K562 (cell line): ENCODE data around the gene DAO. TPM values are rescaled to one million over a fixed set of nuclear protein-coding genes. Genes with fewer than 3 reads are reported as not detected.

Experiments
- ATAC-seq: fragments of 200-7000 bp; cut with Tn5 transposase; 3 replicates; pipeline ENCODE4 v1.9.1; 2020; ENCODE audit warnings: moderate library complexity
- BruUV-seq: library from RNA; stranded (reverse); fragments of 400-500 nt; replicated peaks from 2 replicates; lab custom pipeline; 2021; lab: Mats Ljungman, UMichigan
- CTCF ChIA-PET: fragments of 300-600 bp; formaldehyde crosslinking; extraction: SDS; loops from one replicate; lab custom pipeline; 2021; ENCODE audit warnings: low intra/inter-chr PET ratio; lab: Yijun Ruan, JAX
- POLR2A ChIA-PET: fragments of 300-600, 350-650 bp; sonication (Branson Sonifier 250); formaldehyde crosslinking; extraction: SDS; loops from one replicate; lab custom pipeline; 2021; ENCODE audit warnings: antibody characterized with exemption, inconsistent platforms; lab: Yijun Ruan, JAX
- DNase-seq, 4 experiments: peaks; one replicate each; pipeline versions ENCODE4 v3.0.0 to v3.0.0-alpha.2; 2011 to 2018; ENCODE audit warnings: low spot score in 3 of 4, mixed read lengths in 3 of 4; ENCODE audit errors: extremely low read depth in 1 of 4
- FAIRE-seq: peaks from 2 replicates; lab custom pipeline; 2011; peaks lifted over from hg19 to GRCh38; lab: Jason Lieb, UNC
- H2AFZ ChIP-seq: 2 replicates; pipeline ENCODE4 v1.6.0; 2011; ENCODE audit warnings: low read depth, low read length, control low read depth, inconsistent platforms
- H3K27ac ChIP-seq: fragments of 200-600 bp; 3 replicates; pipeline ENCODE4 v1.8.0; 2011; ENCODE audit warnings: low read depth, mild to moderate bottlenecking, control low read depth, inconsistent platforms, low read length, moderate library complexity, mixed read lengths; ENCODE audit errors: extremely low read depth
- H3K27me3 ChIP-seq, 2 experiments: fragments of 300-600 bp in 1 of 2; 2 replicates in 1 of 2; 3 replicates in 1 of 2; pipeline versions ENCODE4 v1.6.0 to v1.8.0; 2011; ENCODE audit warnings: inconsistent platforms in 2 of 2, low read length in 2 of 2, mild to moderate bottlenecking in 1 of 2, mixed read lengths in 1 of 2, moderate library complexity in 1 of 2; ENCODE audit not compliant: control insufficient read depth in 2 of 2, insufficient read depth in 2 of 2
- H3K36me3 ChIP-seq: fragments of 300-600 bp; 3 replicates; pipeline ENCODE4 v1.8.0; 2011; ENCODE audit warnings: mild to moderate bottlenecking, low read length, inconsistent platforms; ENCODE audit not compliant: control insufficient read depth, insufficient read depth
- H3K4me1 ChIP-seq, 2 experiments: fragments of 200-600 bp in 1 of 2; replicated peaks in 1 of 2; 2 replicates in 1 of 2; 3 replicates in 1 of 2; pipeline versions ENCODE4 v1.5.1 to v1.8.0; 2011; ENCODE audit warnings: inconsistent platforms in 2 of 2, low read length in 2 of 2, mild to moderate bottlenecking in 1 of 2, mixed read lengths in 1 of 2, moderate library complexity in 1 of 2; ENCODE audit not compliant: control insufficient read depth in 2 of 2, insufficient read depth in 2 of 2
- H3K4me2 ChIP-seq: 2 replicates; pipeline ENCODE4 v1.6.1; 2011; ENCODE audit warnings: low read length, control low read depth, inconsistent platforms, mixed read lengths; ENCODE audit not compliant: insufficient read depth
- H3K4me3 ChIP-seq: fragments of 200-600 bp; sonication (generic), shearing (Covaris generic); 2 replicates; pipeline ENCODE4 v1.5.1; 2016; ENCODE audit warnings: control low read depth, inconsistent platforms
- H3K79me2 ChIP-seq: fragments of 200-600 bp; 3 replicates; pipeline ENCODE4 v1.8.0; 2011; ENCODE audit warnings: low read length, inconsistent platforms; ENCODE audit not compliant: control insufficient read depth, insufficient read depth
- H3K9ac ChIP-seq, 2 experiments: 2 replicates each; pipeline versions ENCODE4 v1.6.0 to v1.6.1; 2011; ENCODE audit warnings: low read depth in 2 of 2, low read length in 2 of 2, control low read depth in 1 of 2, inconsistent platforms in 1 of 2, mild to moderate bottlenecking in 1 of 2, mixed read lengths in 1 of 2; ENCODE audit not compliant: insufficient read depth in 1 of 2
- H3K9me1 ChIP-seq: one replicate; pipeline ENCODE4 v1.6.0; 2011; ENCODE audit warnings: inconsistent platforms, mild to moderate bottlenecking, low read length, moderate library complexity; ENCODE audit not compliant: control insufficient read depth, insufficient read depth
- H3K9me3 ChIP-seq: replicated peaks from 2 replicates; pipeline ENCODE4 v1.5.1; 2011; ENCODE audit warnings: low read depth, low read length, inconsistent platforms; ENCODE audit not compliant: control insufficient read depth, insufficient read depth
- H4K20me1 ChIP-seq: replicated peaks from 2 replicates; pipeline ENCODE4 v1.6.1; 2011; ENCODE audit warnings: low read length, inconsistent platforms, mixed read lengths; ENCODE audit not compliant: control insufficient read depth, insufficient read depth
- MAFK ChIP-seq: IDR thresholded peaks from 2 replicates; pipeline ENCODE4 v1.6.1; 2011; ENCODE audit warnings: low read length, improper control_type of control experiment
- RBFOX2 ChIP-seq: fragments of 200-400 bp; formaldehyde crosslinking; IDR thresholded peaks from 2 replicates; pipeline ENCODE4 v1.6.1; 2017; ENCODE audit warnings: low read depth, mild to moderate bottlenecking, low read length, moderate library complexity
- SAFB2 ChIP-seq: fragments of 200-400 bp; formaldehyde crosslinking; IDR thresholded peaks from 2 replicates; pipeline ENCODE4 v1.6.1; 2018; ENCODE audit warnings: borderline replicate concordance, low read length, low read depth, moderate library complexity; ENCODE audit not compliant: severe bottlenecking
- SPI1 ChIP-seq: IDR thresholded peaks from 2 replicates; pipeline ENCODE4 v1.6.1; 2011; ENCODE audit warnings: low read depth, low read length, control low read depth, borderline replicate concordance
- THRAP3 ChIP-seq: fragments of 450-650 bp; IDR thresholded peaks from 2 replicates; pipeline ENCODE4 v1.6.1; 2016; ENCODE audit warnings: mild to moderate bottlenecking, inconsistent platforms, borderline replicate concordance
- TSHZ1 ChIP-seq: fragments of 250-450 bp; sonication (Bioruptor Pico); IDR thresholded peaks from 2 replicates; pipeline ENCODE4 v1.4.0; 2020; ENCODE audit warnings: mild to moderate bottlenecking, moderate library complexity
- UBTF ChIP-seq, 2 experiments: IDR thresholded peaks; 2 replicates each; pipeline ENCODE4 v1.6.1; 2012; ENCODE audit warnings: improper control_type of control experiment in 2 of 2, low read depth in 2 of 2, low read length in 2 of 2, borderline replicate concordance in 1 of 2
- ZNF143 ChIP-seq: sonication (generic); formaldehyde crosslinking; IDR thresholded peaks from 2 replicates; pipeline ENCODE4 v1.9.0; 2022; ENCODE audit warnings: mild to moderate bottlenecking, missing genetic modification reagents
- WGBS: fragments of 100-300 bp; shearing (Covaris generic); methylation state at CpG from one replicate; pipeline ENCODE4 v1.1.6; 2016; ENCODE audit warnings: low coverage, mixed read lengths; ENCODE audit not compliant: insufficient coverage; ENCODE audit errors: missing lambda C conversion rate; 5-methylcytosine and 5-hydroxymethylcytosine counted together
- in situ Hi-C: fragments of 300-500 bp; cut with MboI; formaldehyde crosslinking; loops from 4 replicates; pipeline ENCODE4 v1.15.0; 2018; ENCODE audit warnings: inconsistent platforms, mixed read lengths
- intact Hi-C: fragments of 100-400 bp; cut with micrococcal nuclease; formaldehyde crosslinking; loops from 2 replicates; pipeline ENCODE4 v1.14.2; 2022
- polyA plus RNA-seq, 8 experiments: library from polyadenylated mRNA; depleted of rRNA in 4 of 8; stranded (reverse) in 5 of 8; unstranded in 3 of 8; fragments of >200 nt; fragmentation: Nextera tagmentation in 2 of 8; fragmentation: Illumina TruSeq in 1 of 8; extraction: Ambion mirVana in 2 of 8; extraction: Trizol in 1 of 8; gene quantifications; 2 replicates each; pipeline versions ENCODE4 v1.2.1 to v1.2.3, GENCODE V29; 2011 to 2014; ENCODE audit warnings: inconsistent platforms in 1 of 8, missing spikeins in 1 of 8
- total RNA-seq, 7 experiments: library from RNA; depleted of rRNA in 6 of 7; stranded (reverse); fragments of >200 nt in 6 of 7; fragmentation: Illumina TruSeq in 2 of 7; extraction: Trizol in 2 of 7; gene quantifications; 2 replicates each; pipeline versions ENCODE4 v1.2.1 to v1.2.3, GENCODE V29; 2011 to 2021; ENCODE audit warnings: low replicate concordance in 1 of 7

Gene DAO
- total and polyA plus RNA-seq, 9 of the 15 experiments (the other 6 are each of a cell fraction or from before 2014, with no cell fraction given) = not detected

GRCh38 chr12:108860443-108860842 is 19.4 kb upstream of the DAO start:
- H3K4me3 ChIP-seq = no peak overlapping the region
- H3K27me3 ChIP-seq = peaks cover 0 to 6% of the 10 kb centered on the region in 2 experiments; a peak in 1 of 5 replicates
- H3K9me1 ChIP-seq = no peaks in the 10 kb centered on the region
- intact Hi-C loops = no loop called here
- H3K4me2 ChIP-seq = no peak overlapping the region
- H3K4me1 ChIP-seq = peaks cover 27 to 28% of the 10 kb centered on the region in 2 experiments
- no peaks in the 10 kb centered on the region for H3K36me3 ChIP-seq
- TF ChIP-seq RBFOX2 (no peak), SPI1 (peak; percentile 41; the same call in 1 of the 2 replicates)
- POLR2A ChIA-PET = interaction anchor here (1.7 kb wide), 1 partner anchor 11 kb away, joined by 6 read pairs; no protein-coding TSS in a partner anchor
- H3K27ac ChIP-seq = no peak overlapping the region
- CTCF ChIA-PET = no interaction called here
- in situ Hi-C loops = no loop called here
- 13% methylated on average over 6 of the region's 6 CpGs for WGBS
- DNase-seq (no peak), FAIRE-seq (no peak), ATAC-seq (no peak)
- H2AFZ ChIP-seq = no peak overlapping the region
- no peaks in the 10 kb centered on the region for H3K9me3 ChIP-seq
- H3K9ac ChIP-seq = no peak overlapping the region; a peak in 1 of 4 replicates
- peaks cover 8% of the 10 kb centered on the region; the same call in 2 of the 3 replicates for H3K79me2 ChIP-seq
- H4K20me1 ChIP-seq = 0 out of 2 replicates have a peak, but pooled peaks cover 10% of the 10 kb centered on the region
- no TSS peak for BruUV-seq

DNA sequence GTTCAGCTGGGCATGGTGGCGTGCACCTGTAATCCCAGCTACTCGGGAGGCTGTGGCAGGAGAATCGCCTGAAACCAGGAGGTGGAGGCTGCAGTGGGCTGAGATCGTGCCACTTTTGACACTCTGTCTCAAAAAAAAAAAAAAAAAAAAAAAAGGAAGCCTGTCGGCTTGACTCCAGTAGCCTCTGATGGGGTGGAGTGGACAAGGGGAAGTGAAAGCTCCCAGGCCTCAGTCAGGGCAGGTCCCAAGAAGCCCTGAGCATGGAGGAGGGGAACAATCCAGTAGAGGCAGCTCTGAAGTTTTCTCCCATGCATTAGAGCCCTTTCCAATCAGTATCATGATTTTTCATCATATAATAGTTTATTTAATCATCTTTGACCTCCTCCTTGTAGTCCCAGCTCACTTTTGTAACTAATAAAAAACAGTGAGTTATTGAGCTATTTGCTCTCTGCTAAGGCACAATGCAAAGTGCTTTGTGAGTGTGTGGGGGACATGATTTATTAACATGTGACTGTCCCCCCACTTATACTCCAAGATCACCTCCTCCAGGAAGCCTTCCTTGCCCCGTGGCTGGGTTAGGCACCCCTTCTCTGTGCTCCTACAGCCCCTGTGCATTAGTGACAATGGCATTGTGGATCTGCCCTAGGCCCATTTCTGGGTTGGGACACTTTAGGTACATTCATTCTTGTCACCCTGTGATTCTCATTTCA is 17.9 kb upstream of the DAO start:
- Histone ChIP-seq H3K4me3 (no peak overlapping the region), H3K9me3 (no peaks in the 10 kb centered on the region), H2AFZ (no peak overlapping the region), H3K4me1 (peaks cover 11 to 12% of the 10 kb centered on the region in 2 experiments; a peak in 4 of 5 replicates), H3K9me1 (no peaks in the 10 kb centered on the region), H4K20me1 (no peaks in the 10 kb centered on the region), H3K79me2 (peaks cover under 1% of the 10 kb centered on the region; the same call in 2 of the 3 replicates), H3K27me3 (peaks cover 0 to 6% of the 10 kb centered on the region in 2 experiments; a peak in 2 of 5 replicates), H3K9ac (no peak overlapping the region), H3K27ac (no peak overlapping the region), H3K4me2 (no peak overlapping the region), H3K36me3 (no peaks in the 10 kb centered on the region)
- intact Hi-C loops = no loop called here
- ChIA-PET POLR2A (interaction anchor here (0.5 to 1.3 kb wide), 3 partner anchors 11 to 269 kb away, joined by 3 to 5 read pairs (median 3); no protein-coding TSS in a partner anchor), CTCF (no interaction called here)
- in situ Hi-C loops = no loop called here
- FAIRE-seq = no peak
- DNase-seq = no peak
- 38% methylated on average over 5 of the region's 6 CpGs for WGBS
- ATAC-seq = no peak
- BruUV-seq = no TSS peak
- TF ChIP-seq UBTF (IDR thresholded peaks at IDR 0.05; ENCODE audit: borderline replicate concordance in 1 of 2, low read depth in 2 of 2, low read length in 2 of 2) (no peak), THRAP3 (no peak), MAFK (no peak), SAFB2 (no peak), ZNF143 (CRISPR knock-in tag) (no peak), TSHZ1 (no peak)
